Measurements from ENCODE around the gene ADH1A.
"Not testable (repeated sequence)": the region's sequence is repeated elsewhere in the genome, so short reads cannot be mapped to it uniquely, and the experiment has no call there.

ADH1A gene

DNA sequence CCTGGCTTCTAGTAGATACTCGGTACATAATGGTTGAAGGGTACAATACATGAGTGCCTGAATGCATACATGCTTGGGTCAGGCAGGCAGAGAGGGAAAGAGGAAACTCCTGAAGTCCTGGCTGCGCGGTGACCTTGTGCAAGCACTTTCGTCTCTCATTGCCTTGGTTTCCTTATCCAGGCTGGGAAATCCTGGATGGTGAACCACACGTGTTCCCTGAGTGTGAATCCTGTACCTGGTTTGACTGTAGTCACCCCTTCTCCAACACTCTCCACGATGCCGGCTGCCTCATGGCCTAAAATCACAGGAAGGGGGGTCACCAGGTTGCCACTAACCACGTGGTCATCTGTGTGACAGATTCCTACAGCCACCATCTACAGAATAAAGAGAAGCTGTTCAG is 27.0 kb upstream of the ADH1A start:
- not testable (repeated sequence) for H3K27ac ChIP-seq (ENCODE audit: low read depth, low read length); H3K18ac ChIP-seq (ENCODE audit: low read length); H3K36me3 ChIP-seq (ENCODE audit: control insufficient read depth, insufficient read depth, low read length); H2BK5ac ChIP-seq (ENCODE audit: low read length); H3K4me3 ChIP-seq (ENCODE audit: low read length); H3K4me1 ChIP-seq (ENCODE audit: control insufficient read depth, low read depth, low read length); H3K79me1 ChIP-seq (ENCODE audit: low read length); H4K8ac ChIP-seq (ENCODE audit: low read depth, low read length); H2AK5ac ChIP-seq (ENCODE audit: low read length); H4K5ac ChIP-seq (ENCODE audit: low read length); H3K4me2 ChIP-seq (ENCODE audit: low read length); H2BK120ac ChIP-seq (ENCODE audit: low read depth, low read length); H2BK15ac ChIP-seq (replicated peaks; ENCODE audit: low read depth); H3K23ac ChIP-seq (ENCODE audit: low read length); DNase-seq; H3K56ac ChIP-seq (ENCODE audit: low read length); H3K27me3 ChIP-seq (ENCODE audit: insufficient read depth, low read length, poor library complexity); H3K79me2 ChIP-seq (ENCODE audit: control insufficient read depth, insufficient read depth, low read length); H3K9ac ChIP-seq (ENCODE audit: low read length); H3K4ac ChIP-seq (ENCODE audit: low read depth, low read length)
- WGBS (ENCODE audit: extremely low coverage, insufficient coverage, low lambda C conversion rate) = no CpG with 5 or more reads among the region's 8 CpGs

DNA sequence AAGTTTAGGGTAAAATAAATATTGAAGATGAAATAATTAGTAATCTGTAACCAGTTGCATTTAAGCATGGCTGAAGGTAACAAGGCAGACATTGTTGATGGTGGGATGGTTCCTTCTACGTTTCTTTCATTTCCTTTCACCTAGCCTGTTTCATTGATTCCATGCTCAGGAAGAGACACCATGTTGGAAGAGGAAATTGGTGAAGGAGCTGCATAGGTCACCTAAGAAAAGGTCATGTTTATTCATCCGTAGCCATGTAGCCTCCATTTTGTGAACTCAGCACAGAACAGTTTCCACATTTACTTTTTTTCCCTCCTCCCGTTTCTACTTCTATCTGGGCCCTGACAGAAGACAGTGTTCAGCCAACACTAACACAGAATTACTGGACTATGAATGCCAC is 26.6 kb upstream of the ADH1A start:
- Histone ChIP-seq H3K9ac (ENCODE audit: low read length) (no peak overlapping the region), H2AK5ac (ENCODE audit: low read length) (no peak overlapping the region), H4K5ac (ENCODE audit: low read length) (no peak overlapping the region), H3K18ac (ENCODE audit: low read length) (no peak overlapping the region), H3K4me3 (ENCODE audit: low read length) (no peak overlapping the region), H3K56ac (ENCODE audit: low read length) (no peak overlapping the region), H2BK120ac (ENCODE audit: low read depth, low read length) (no peak overlapping the region), H3K79me2 (ENCODE audit: control insufficient read depth, insufficient read depth, low read length) (no peaks in the 10 kb centered on the region), H4K8ac (ENCODE audit: low read depth, low read length) (no peak overlapping the region), H3K79me1 (ENCODE audit: low read length) (no peaks in the 10 kb centered on the region), H2BK5ac (ENCODE audit: low read length) (no peak overlapping the region), H2BK15ac (replicated peaks; ENCODE audit: low read depth) (no peak overlapping the region), H3K4me1 (ENCODE audit: control insufficient read depth, low read depth, low read length) (no peaks in the 10 kb centered on the region), H3K23ac (ENCODE audit: low read length) (no peak overlapping the region), H3K4me2 (ENCODE audit: low read length) (no peak overlapping the region), H3K36me3 (ENCODE audit: control insufficient read depth, insufficient read depth, low read length) (no peaks in the 10 kb centered on the region), H3K27me3 (ENCODE audit: insufficient read depth, low read length, poor library complexity) (no peaks in the 10 kb centered on the region), H3K27ac (ENCODE audit: low read depth, low read length) (no peak overlapping the region), H3K4ac (ENCODE audit: low read depth, low read length) (no peak overlapping the region)
- DNase-seq = no peak
- no CpG with 5 or more reads among the region's 3 CpGs for WGBS (ENCODE audit: extremely low coverage, insufficient coverage, low lambda C conversion rate)

DNA sequence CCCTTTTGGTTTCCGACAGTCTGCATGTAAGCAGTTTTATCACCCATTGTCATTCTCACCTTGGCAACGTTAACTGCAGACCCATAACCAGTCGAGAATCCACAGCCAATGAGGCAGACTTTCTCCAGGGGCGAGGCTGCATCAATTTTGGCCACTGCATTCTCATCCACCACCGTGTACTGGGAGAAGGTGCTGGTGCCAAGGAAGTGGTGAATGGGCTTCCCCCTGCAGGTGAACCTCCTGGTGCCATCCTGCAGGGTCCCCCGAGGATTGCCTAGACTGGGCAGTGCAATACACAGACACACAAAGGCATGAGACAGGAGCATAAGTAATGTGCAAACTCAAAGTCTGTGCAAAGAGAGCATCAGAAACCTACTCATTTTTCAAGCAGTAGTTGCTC is 25.1 kb upstream of the ADH1A start:
- Histone ChIP-seq H2BK5ac (ENCODE audit: low read length) (no peak overlapping the region), H3K79me2 (ENCODE audit: control insufficient read depth, insufficient read depth, low read length) (no peaks in the 10 kb centered on the region), H3K27ac (ENCODE audit: low read depth, low read length) (no peak overlapping the region), H3K4ac (ENCODE audit: low read depth, low read length) (no peak overlapping the region), H3K23ac (ENCODE audit: low read length) (no peak overlapping the region), H3K18ac (ENCODE audit: low read length) (no peak overlapping the region), H3K56ac (ENCODE audit: low read length) (no peak overlapping the region), H3K36me3 (ENCODE audit: control insufficient read depth, insufficient read depth, low read length) (no peaks in the 10 kb centered on the region), H4K5ac (ENCODE audit: low read length) (no peak overlapping the region), H3K27me3 (ENCODE audit: insufficient read depth, low read length, poor library complexity) (no peaks in the 10 kb centered on the region), H3K4me2 (ENCODE audit: low read length) (no peak overlapping the region), H3K79me1 (ENCODE audit: low read length) (no peaks in the 10 kb centered on the region), H2BK120ac (ENCODE audit: low read depth, low read length) (no peak overlapping the region), H3K9ac (ENCODE audit: low read length) (no peak overlapping the region), H2BK15ac (replicated peaks; ENCODE audit: low read depth) (no peak overlapping the region), H2AK5ac (ENCODE audit: low read length) (no peak overlapping the region), H3K4me3 (ENCODE audit: low read length) (no peak overlapping the region), H3K4me1 (ENCODE audit: control insufficient read depth, low read depth, low read length) (no peaks in the 10 kb centered on the region), H4K8ac (ENCODE audit: low read depth, low read length) (no peak overlapping the region)
- DNase-seq = no peak
- no CpG with 5 or more reads among the region's 6 CpGs for WGBS (ENCODE audit: extremely low coverage, insufficient coverage, low lambda C conversion rate)

DNA sequence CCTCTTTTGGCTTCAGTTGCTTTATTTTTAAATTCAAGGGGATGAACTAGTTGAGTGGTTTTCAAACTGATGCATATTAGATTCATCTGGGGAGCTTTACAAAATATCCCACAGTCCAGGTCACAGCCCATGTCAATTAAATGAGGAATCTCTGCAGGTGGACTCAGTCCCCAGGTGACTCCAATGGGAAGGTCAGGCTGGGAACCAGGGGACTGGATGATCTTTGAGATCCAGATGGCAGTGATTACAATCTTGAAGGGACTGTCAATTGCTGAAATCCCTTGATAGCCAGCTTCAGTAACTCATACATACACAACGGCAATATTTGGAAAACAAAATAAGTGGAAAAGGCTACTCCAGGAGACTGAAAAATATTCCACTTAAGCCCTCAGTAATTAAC is 23.4 kb upstream of the ADH1A start:
- no peak overlapping the region for H3K27ac ChIP-seq (ENCODE audit: low read depth, low read length)
- H3K79me1 ChIP-seq (ENCODE audit: low read length) = no peaks in the 10 kb centered on the region
- no peaks in the 10 kb centered on the region for H3K27me3 ChIP-seq (ENCODE audit: insufficient read depth, low read length, poor library complexity)
- no peak overlapping the region for H3K4ac ChIP-seq (ENCODE audit: low read depth, low read length)
- no peak overlapping the region for H4K8ac ChIP-seq (ENCODE audit: low read depth, low read length)
- DNase-seq = no peak
- H3K36me3 ChIP-seq (ENCODE audit: control insufficient read depth, insufficient read depth, low read length) = no peaks in the 10 kb centered on the region
- H3K4me2 ChIP-seq (ENCODE audit: low read length) = no peak overlapping the region
- no peak overlapping the region for H2BK120ac ChIP-seq (ENCODE audit: low read depth, low read length)
- WGBS (ENCODE audit: extremely low coverage, insufficient coverage, low lambda C conversion rate) = no CpG with 5 or more reads among the region's 1 CpG
- no peak overlapping the region for H3K9ac ChIP-seq (ENCODE audit: low read length)
- no peaks in the 10 kb centered on the region for H3K79me2 ChIP-seq (ENCODE audit: control insufficient read depth, insufficient read depth, low read length)
- H3K4me1 ChIP-seq (ENCODE audit: control insufficient read depth, low read depth, low read length) = peaks cover 1% of the 10 kb centered on the region
- no peak overlapping the region for H4K5ac ChIP-seq (ENCODE audit: low read length)
- no peak overlapping the region for H2BK5ac ChIP-seq (ENCODE audit: low read length)
- no peak overlapping the region for H3K4me3 ChIP-seq (ENCODE audit: low read length)
- no peak overlapping the region for H2AK5ac ChIP-seq (ENCODE audit: low read length)
- H3K56ac ChIP-seq (ENCODE audit: low read length) = no peak overlapping the region
- H2BK15ac ChIP-seq (replicated peaks; ENCODE audit: low read depth) = no peak overlapping the region
- no peak overlapping the region for H3K23ac ChIP-seq (ENCODE audit: low read length)
- H3K18ac ChIP-seq (ENCODE audit: low read length) = no peak overlapping the region

DNA sequence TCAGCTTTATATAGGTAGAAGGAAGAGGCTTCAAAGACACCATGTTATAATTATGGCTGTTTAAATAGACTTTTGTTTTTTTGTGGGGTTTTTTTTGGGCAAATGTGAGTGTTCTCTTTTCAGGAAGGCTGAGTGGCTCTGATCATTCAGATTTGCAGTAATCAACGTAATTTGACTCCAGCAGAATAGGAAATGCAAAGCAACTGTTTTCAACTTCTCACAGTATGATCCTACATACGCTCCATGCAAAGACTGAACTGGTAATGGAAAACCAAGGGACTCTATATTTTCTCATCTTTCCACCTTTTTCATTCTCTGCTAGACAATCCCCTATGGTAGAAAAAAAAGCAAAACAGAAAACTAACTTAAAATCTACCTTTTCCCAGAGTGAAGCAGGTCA is 19.6 kb upstream of the ADH1A start:
- no peak for DNase-seq
- Histone ChIP-seq H3K27me3 (ENCODE audit: insufficient read depth, low read length, poor library complexity) (no peaks in the 10 kb centered on the region), H3K18ac (ENCODE audit: low read length) (no peak overlapping the region), H3K4me3 (ENCODE audit: low read length) (no peak overlapping the region), H3K23ac (ENCODE audit: low read length) (no peak overlapping the region), H3K79me1 (ENCODE audit: low read length) (no peaks in the 10 kb centered on the region), H3K4me1 (ENCODE audit: control insufficient read depth, low read depth, low read length) (peaks cover 1% of the 10 kb centered on the region), H3K56ac (ENCODE audit: low read length) (no peak overlapping the region), H3K9ac (ENCODE audit: low read length) (no peak overlapping the region), H3K27ac (ENCODE audit: low read depth, low read length) (no peak overlapping the region), H2BK120ac (ENCODE audit: low read depth, low read length) (no peak overlapping the region), H3K36me3 (ENCODE audit: control insufficient read depth, insufficient read depth, low read length) (no peaks in the 10 kb centered on the region), H4K8ac (ENCODE audit: low read depth, low read length) (no peak overlapping the region), H3K4me2 (ENCODE audit: low read length) (no peak overlapping the region), H2BK15ac (replicated peaks; ENCODE audit: low read depth) (no peak overlapping the region), H2BK5ac (ENCODE audit: low read length) (no peak overlapping the region), H4K5ac (ENCODE audit: low read length) (no peak overlapping the region), H2AK5ac (ENCODE audit: low read length) (no peak overlapping the region), H3K4ac (ENCODE audit: low read depth, low read length) (no peak overlapping the region), H3K79me2 (ENCODE audit: control insufficient read depth, insufficient read depth, low read length) (no peaks in the 10 kb centered on the region)
- WGBS (ENCODE audit: extremely low coverage, insufficient coverage, low lambda C conversion rate) = no CpG with 5 or more reads among the region's 2 CpGs

DNA sequence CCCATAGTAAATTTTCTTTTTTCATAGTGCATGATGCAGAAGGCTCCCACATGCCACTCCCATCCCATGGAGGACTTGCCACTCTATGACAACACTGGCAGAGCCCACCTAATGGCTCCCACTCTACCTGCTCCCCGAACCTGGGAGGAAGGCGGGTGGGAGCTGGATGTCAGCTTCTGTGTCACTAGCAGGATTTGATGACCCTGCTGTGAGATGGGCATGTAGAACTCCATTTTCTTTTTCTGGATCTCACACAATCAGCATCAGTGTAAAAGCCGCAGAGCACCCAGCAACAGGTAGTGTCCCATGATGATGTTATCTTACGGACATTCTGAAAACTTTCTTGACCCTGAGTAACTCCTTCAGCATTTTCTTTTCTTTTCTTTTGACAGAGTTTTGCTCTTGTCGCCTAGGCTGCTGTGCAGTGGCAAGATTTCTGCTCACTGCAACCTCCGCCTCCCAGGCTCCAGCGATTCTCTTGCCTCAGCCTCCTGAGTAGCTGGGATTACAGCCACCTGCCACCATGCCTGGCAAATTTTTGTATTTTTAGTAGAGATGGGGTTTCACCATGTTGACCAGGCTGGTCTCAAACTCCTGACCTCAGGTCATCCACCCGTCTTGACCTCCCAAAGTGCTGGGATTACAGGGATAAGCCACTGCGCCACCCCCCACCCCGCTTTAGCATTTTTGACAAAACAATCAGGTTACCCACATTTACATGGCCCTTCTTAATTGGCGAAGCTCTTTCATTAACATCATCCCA is 15.0 kb upstream of the ADH1A start:
- Histone ChIP-seq H3K4ac (ENCODE audit: low read depth, low read length) (no peak overlapping the region), H3K4me2 (ENCODE audit: low read length) (no peak overlapping the region)

More for the DNA sequence above, 15.0 kb upstream of the ADH1A start:
- H3K56ac ChIP-seq (ENCODE audit: low read length) = no peak overlapping the region
- no CpG with 5 or more reads among the region's 11 CpGs for WGBS (ENCODE audit: extremely low coverage, insufficient coverage, low lambda C conversion rate)
- H3K79me2 ChIP-seq (ENCODE audit: control insufficient read depth, insufficient read depth, low read length) = no peaks in the 10 kb centered on the region
- no peaks in the 10 kb centered on the region for H3K79me1 ChIP-seq (ENCODE audit: low read length)
- H3K9ac ChIP-seq (ENCODE audit: low read length) = no peak overlapping the region
- no peak overlapping the region for H3K18ac ChIP-seq (ENCODE audit: low read length)
- H3K27me3 ChIP-seq (ENCODE audit: insufficient read depth, low read length, poor library complexity) = no peaks in the 10 kb centered on the region
- no peaks in the 10 kb centered on the region for H3K36me3 ChIP-seq (ENCODE audit: control insufficient read depth, insufficient read depth, low read length)
- H3K4me1 ChIP-seq (ENCODE audit: control insufficient read depth, low read depth, low read length) = peaks cover 1% of the 10 kb centered on the region
- no peak for DNase-seq
- H4K8ac ChIP-seq (ENCODE audit: low read depth, low read length) = no peak overlapping the region
- no peak overlapping the region for H3K4me3 ChIP-seq (ENCODE audit: low read length)
- H3K27ac ChIP-seq (ENCODE audit: low read depth, low read length) = no peak overlapping the region
- H2AK5ac ChIP-seq (ENCODE audit: low read length) = no peak overlapping the region
- H3K23ac ChIP-seq (ENCODE audit: low read length) = no peak overlapping the region
- H2BK15ac ChIP-seq (replicated peaks; ENCODE audit: low read depth) = no peak overlapping the region
- no peak overlapping the region for H4K5ac ChIP-seq (ENCODE audit: low read length)
- H2BK120ac ChIP-seq (ENCODE audit: low read depth, low read length) = no peak overlapping the region
- no peak overlapping the region for H2BK5ac ChIP-seq (ENCODE audit: low read length)
